Glutamatergic neuron (in vitro differentiated cells): ENCODE measurements around the gene RCAN3. TPM values are rescaled to one million over a fixed set of nuclear protein-coding genes. Genes with fewer than 3 reads are reported as not detected.

Experiments used
- DNase-seq: peaks from one replicate; pipeline ENCODE4 v3.0.0; 2022
- H3K27ac Mint-ChIP-seq: one replicate; pipeline ENCODE4 v1.8.0; 2020; ENCODE audit warnings: mild to moderate bottlenecking, mixed read lengths, inconsistent platforms; ENCODE audit not compliant: unreplicated experiment
- H3K27me3 Mint-ChIP-seq: one replicate; pipeline ENCODE4 v1.8.0; 2020; ENCODE audit warnings: mild to moderate bottlenecking, moderate library complexity, mixed read lengths, inconsistent platforms; ENCODE audit not compliant: unreplicated experiment
- H3K36me3 Mint-ChIP-seq: one replicate; pipeline ENCODE4 v1.8.0; 2020; ENCODE audit warnings: mild to moderate bottlenecking, mixed read lengths, inconsistent platforms; ENCODE audit not compliant: unreplicated experiment
- H3K4me1 Mint-ChIP-seq: one replicate; pipeline ENCODE4 v1.8.0; 2020; ENCODE audit warnings: mild to moderate bottlenecking, low read depth, mixed read lengths, inconsistent platforms; ENCODE audit not compliant: unreplicated experiment
- H3K4me3 Mint-ChIP-seq: one replicate; pipeline ENCODE4 v1.8.0; 2020; ENCODE audit warnings: mild to moderate bottlenecking, mixed read lengths, inconsistent platforms; ENCODE audit not compliant: unreplicated experiment
- H3K9me3 Mint-ChIP-seq: one replicate; pipeline ENCODE4 v1.8.0; 2020; ENCODE audit warnings: mild to moderate bottlenecking, moderate library complexity, mixed read lengths, inconsistent platforms; ENCODE audit not compliant: unreplicated experiment
- total RNA-seq: library from RNA; stranded (reverse); fragmentation: NEBNext Ultra II Directional; extraction: Animal tissue kit (Norgen Biotek cat#: 25700); gene quantifications from one replicate; pipeline ENCODE4 v1.2.1, GENCODE V29; 2021; ENCODE audit not compliant: unreplicated experiment
- TF ChIP-seq, protein P1 (sequence below): fragments of 200-600 bp; sonication (generic); IDR thresholded peaks from one replicate; pipeline ENCODE4 v1.5.0; 2021; ENCODE audit not compliant: partially characterized antibody, unreplicated experiment

RCAN3 gene
- total RNA-seq, 1 donor from 2014 or later: 21.8 TPM

DNA sequence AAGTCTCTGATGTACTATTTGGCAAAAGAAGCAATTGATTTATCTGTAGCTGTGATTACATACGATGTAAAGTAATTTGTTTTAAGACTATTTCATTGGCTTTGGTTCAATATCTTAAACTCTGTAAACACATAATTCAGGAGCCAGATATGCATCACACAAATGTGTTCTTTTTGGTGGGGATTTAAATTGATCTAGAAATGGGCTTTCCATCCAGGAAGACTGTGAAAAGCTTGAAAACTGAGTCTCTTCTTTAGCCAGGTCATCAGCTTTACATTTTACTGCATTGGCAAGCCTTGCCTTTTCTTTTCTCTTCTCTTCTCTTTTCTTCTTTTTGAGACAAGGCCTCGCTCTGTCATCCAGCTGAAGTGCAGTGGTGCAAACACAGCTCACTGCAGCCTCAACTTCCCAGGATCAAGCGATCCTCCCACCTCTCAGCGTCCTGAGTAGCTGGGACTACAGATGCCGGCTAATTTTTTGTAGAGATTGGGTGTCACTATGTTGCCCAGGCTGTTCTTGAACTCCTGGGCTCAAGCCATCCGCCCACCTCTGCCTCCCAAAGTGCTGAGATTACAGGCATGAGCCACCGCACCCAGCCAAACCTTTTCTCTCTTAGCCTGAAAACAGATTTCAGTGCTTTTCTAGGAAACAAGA is 1.4 kb downstream of the RCAN3 start:
- no peak for DNase-seq
- TF ChIP-seq, protein P1, sequence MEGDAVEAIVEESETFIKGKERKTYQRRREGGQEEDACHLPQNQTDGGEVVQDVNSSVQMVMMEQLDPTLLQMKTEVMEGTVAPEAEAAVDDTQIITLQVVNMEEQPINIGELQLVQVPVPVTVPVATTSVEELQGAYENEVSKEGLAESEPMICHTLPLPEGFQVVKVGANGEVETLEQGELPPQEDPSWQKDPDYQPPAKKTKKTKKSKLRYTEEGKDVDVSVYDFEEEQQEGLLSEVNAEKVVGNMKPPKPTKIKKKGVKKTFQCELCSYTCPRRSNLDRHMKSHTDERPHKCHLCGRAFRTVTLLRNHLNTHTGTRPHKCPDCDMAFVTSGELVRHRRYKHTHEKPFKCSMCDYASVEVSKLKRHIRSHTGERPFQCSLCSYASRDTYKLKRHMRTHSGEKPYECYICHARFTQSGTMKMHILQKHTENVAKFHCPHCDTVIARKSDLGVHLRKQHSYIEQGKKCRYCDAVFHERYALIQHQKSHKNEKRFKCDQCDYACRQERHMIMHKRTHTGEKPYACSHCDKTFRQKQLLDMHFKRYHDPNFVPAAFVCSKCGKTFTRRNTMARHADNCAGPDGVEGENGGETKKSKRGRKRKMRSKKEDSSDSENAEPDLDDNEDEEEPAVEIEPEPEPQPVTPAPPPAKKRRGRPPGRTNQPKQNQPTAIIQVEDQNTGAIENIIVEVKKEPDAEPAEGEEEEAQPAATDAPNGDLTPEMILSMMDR: no peak
- Mint-ChIP-seq H3K27ac (peak overlapping the region; percentile 6), H3K4me1 (peaks cover 11% of the 10 kb centered on the region), H3K36me3 (no peaks in the 10 kb centered on the region), H3K4me3 (peak overlapping the region; percentile 97), H3K27me3 (peaks cover 6% of the 10 kb centered on the region), H3K9me3 (peaks cover 5% of the 10 kb centered on the region)

DNA sequence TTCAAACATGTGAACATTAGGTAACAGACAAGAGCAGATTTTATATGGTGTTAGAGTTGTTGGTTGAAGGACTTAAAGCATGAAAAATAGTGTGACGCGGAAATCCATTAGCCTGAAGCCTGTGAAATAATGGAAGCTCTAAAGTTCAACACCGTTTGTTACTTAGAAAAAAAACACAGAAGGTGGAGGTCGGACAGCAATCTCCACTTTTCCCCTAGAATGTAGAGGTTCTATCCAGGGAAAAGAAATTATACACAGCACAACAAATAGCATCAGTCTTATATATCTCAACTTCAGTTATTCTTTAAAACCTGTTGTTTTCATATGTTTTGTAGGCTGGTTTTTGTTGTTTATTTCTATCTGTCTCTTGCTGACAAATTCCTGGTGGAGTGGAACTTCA is 1.9 kb downstream of the RCAN3 start:
- Mint-ChIP-seq H3K4me3 (peak overlapping the region; percentile 97), H3K36me3 (peaks cover under 1% of the 10 kb centered on the region), H3K27me3 (peaks cover 6% of the 10 kb centered on the region), H3K4me1 (peaks cover 11% of the 10 kb centered on the region), H3K9me3 (peaks cover 5% of the 10 kb centered on the region), H3K27ac (no peak overlapping the region)
- no peak for DNase-seq
- TF ChIP-seq, protein P1: no peak

DNA sequence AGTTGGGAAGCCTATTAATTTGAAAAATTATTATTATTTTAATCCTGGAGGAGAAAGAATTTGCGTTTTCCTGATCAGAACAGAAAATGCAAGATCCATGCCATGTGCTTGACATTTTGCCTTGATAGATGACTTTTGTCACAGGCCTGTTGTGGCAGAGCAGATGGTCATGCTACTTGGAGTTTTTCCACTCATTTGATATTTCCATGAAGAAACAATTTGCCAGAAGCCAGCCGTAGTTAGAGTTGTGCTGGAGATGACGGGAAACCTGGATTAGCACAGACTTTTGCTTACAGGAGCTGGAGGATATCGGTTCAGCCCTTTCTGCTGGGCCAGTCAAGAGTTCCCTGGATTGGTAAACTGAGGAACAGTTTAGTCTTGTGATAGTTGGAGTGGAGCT is 3.2 kb downstream of the RCAN3 start:
- peaks cover 6% of the 10 kb centered on the region for H3K36me3 Mint-ChIP-seq
- no peak overlapping the region for H3K4me3 Mint-ChIP-seq
- TF ChIP-seq, protein P1: no peak
- no peak for DNase-seq
- peaks cover 6% of the 10 kb centered on the region for H3K27me3 Mint-ChIP-seq
- peaks cover 11% of the 10 kb centered on the region for H3K4me1 Mint-ChIP-seq
- H3K27ac Mint-ChIP-seq: no peak overlapping the region
- peaks cover 5% of the 10 kb centered on the region for H3K9me3 Mint-ChIP-seq

DNA sequence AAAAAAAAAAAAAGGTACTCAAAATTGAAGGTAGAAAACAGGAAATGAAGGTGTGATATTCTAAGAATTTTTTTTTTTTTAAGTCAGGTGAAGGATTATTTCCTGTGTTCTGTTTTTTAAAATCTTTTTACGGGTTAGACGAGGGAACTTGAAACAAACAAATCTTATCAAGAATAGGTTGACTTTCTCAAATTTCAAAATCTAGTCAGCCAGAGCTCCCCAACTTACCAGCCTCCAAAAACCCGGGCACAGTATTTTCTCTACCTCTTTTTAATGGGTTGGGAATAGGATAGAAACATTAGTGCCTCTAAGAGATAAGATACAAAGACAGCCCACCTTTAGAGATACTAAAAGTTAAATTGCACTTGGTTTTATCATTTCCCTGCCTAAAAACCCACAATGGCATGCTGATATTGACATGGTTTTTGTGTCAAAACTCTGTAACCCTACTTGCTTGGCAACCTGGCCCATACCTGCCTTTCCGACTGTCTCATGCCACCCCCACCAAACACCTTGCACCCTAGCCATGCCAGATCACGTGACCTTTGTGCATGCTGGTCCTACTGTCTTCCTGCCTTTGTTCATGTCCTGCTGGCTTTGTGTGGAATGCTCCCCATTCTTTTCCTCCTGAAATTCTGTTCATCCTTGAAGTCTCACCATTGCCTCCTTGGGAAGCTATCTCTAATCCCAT is 4.2 kb downstream of the RCAN3 start:
- TF ChIP-seq, protein P1: no peak
- Mint-ChIP-seq H3K27me3 (peaks cover 3% of the 10 kb centered on the region), H3K36me3 (peaks cover 6% of the 10 kb centered on the region), H3K4me1 (peaks cover 15% of the 10 kb centered on the region), H3K4me3 (no peak overlapping the region), H3K9me3 (peaks cover 5% of the 10 kb centered on the region), H3K27ac (peak overlapping the region; percentile 24)
- no peak for DNase-seq

DNA sequence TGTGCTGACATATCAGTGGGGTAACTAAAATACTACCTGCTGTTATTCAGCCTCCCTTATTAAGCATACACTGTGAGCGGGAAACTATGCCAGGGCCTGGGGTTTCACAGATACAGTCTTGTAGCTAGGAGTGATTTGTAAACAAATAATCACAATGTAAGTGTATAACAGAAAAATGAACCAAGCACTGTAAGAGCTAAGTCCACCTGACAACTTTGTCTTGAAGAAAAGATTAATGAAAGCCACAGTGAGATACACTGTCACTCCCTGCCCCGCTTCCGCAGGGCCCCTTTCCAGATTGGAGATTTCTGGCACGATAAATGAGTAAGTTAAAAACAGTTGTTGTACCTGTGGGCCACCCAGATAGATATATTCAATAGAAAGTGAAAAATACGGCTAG is 4.8 kb downstream of the RCAN3 start:
- Mint-ChIP-seq H3K4me1 (peaks cover 15% of the 10 kb centered on the region), H3K27me3 (peaks cover 3% of the 10 kb centered on the region), H3K36me3 (peaks cover 6% of the 10 kb centered on the region), H3K9me3 (peaks cover 5% of the 10 kb centered on the region), H3K27ac (peak overlapping the region; percentile 24), H3K4me3 (no peak overlapping the region)
- DNase-seq: no peak
- TF ChIP-seq, protein P1: no peak
